Measurements from ENCODE around the gene EPPIN. TPM values are rescaled to one million over a fixed set of nuclear protein-coding genes. Genes with fewer than 3 reads are reported as not detected.

Gene EPPIN
- not detected for total RNA-seq (2021; ENCODE audit: unreplicated experiment)
- not detected for polyA plus RNA-seq (2012; ENCODE audit: insufficient read length)
- Bru-seq, nascent RNA = not detected
- BruChase-seq, experiment 1, labeled RNA remaining after a 2-hour chase = not detected
- BruChase-seq, experiment 2, labeled RNA remaining after a 6-hour chase = not detected
- long read RNA-seq = 0 reads

DNA sequence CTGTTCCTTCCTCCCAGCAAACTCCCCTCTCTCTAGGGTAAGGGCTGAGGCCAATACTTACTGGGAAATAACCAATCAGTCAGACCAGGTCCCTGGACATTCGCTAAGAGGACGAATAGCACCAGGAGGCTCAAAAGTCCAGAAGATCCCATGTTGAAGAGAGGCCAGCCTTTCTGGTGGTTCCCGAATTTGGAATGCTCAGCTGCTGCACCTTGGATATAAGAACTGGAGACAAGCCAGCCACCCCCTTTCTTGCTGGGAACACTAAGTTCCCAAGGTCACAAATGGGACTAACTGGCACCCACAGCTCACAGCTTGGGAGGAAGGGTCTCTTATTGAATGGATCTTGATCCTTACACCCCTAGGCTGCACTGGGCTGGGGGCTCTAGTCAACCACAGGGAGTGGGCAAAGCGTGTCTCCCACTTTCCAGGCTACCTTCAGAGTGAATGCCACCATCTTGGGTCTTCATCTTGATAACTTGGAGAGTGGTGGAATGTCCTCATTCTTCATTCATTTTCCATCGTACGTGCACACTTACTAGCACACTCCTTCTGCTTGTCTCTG is at the start of gene EPPIN:
Gene EPPIN (minus strand): TSS at position 196 of the 565 bp plus-strand sequence. CDS start 44 bp downstream, at position 152.
- intact Hi-C loops (cut with micrococcal nuclease; ENCODE audit: unreplicated experiment) = no loop called here
- ChIA-PET POLR2A (no interaction called here), CTCF (no interaction called here)
- BruUV-seq (replicated peaks) = no TSS peak
- H3K4me1 ChIP-seq (ENCODE audit: control insufficient read depth, insufficient read depth, low read length) = no peaks in the 10 kb centered on the region
- TF ChIP-seq POLR2AphosphoS5 (IDR thresholded peaks at IDR 0.05; ENCODE audit: low read depth, low read length) = no peak
- TF ChIP-seq, protein P1, sequence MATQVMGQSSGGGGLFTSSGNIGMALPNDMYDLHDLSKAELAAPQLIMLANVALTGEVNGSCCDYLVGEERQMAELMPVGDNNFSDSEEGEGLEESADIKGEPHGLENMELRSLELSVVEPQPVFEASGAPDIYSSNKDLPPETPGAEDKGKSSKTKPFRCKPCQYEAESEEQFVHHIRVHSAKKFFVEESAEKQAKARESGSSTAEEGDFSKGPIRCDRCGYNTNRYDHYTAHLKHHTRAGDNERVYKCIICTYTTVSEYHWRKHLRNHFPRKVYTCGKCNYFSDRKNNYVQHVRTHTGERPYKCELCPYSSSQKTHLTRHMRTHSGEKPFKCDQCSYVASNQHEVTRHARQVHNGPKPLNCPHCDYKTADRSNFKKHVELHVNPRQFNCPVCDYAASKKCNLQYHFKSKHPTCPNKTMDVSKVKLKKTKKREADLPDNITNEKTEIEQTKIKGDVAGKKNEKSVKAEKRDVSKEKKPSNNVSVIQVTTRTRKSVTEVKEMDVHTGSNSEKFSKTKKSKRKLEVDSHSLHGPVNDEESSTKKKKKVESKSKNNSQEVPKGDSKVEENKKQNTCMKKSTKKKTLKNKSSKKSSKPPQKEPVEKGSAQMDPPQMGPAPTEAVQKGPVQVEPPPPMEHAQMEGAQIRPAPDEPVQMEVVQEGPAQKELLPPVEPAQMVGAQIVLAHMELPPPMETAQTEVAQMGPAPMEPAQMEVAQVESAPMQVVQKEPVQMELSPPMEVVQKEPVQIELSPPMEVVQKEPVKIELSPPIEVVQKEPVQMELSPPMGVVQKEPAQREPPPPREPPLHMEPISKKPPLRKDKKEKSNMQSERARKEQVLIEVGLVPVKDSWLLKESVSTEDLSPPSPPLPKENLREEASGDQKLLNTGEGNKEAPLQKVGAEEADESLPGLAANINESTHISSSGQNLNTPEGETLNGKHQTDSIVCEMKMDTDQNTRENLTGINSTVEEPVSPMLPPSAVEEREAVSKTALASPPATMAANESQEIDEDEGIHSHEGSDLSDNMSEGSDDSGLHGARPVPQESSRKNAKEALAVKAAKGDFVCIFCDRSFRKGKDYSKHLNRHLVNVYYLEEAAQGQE (IDR thresholded peaks at IDR 0.05; ENCODE audit: insufficient read depth in 1 of 2, low read depth in 2 of 2, low read length in 1 of 2) = no peak
- no peak for TF ChIP-seq TCF7L2 (IDR thresholded peaks at IDR 0.05; ENCODE audit: low read depth, low read length)
- no peak for TF ChIP-seq CTCF (IDR thresholded peaks at IDR 0.05)
- no peak for TF ChIP-seq SIN3A (IDR thresholded peaks at IDR 0.05; ENCODE audit: borderline replicate concordance, insufficient read depth, low read depth, low read length)
- H3K4me3 ChIP-seq (ENCODE audit: low read depth in 2 of 2, low read length in 2 of 2) = no peak within 1 kb of the TSS
- DNase-seq (ENCODE audit: low read depth, low spot score) (no peak), ATAC-seq (no peak)
- H3K9me3 ChIP-seq (ENCODE audit: control insufficient read depth, insufficient read depth, low read depth, low read length) = no peaks in the 10 kb centered on the region
- H3K27ac ChIP-seq (ENCODE audit: low read length) = no peak within 1 kb of the TSS
- H3K27me3 ChIP-seq (ENCODE audit: control insufficient read depth, insufficient read depth, low read length) = peaks cover 11% of the 10 kb centered on the region; the same call in 1 of the 2 replicates
- H3K36me3 ChIP-seq (ENCODE audit: control insufficient read depth, insufficient read depth, low read length) = no peaks in the 10 kb centered on the region
- in situ Hi-C loops (cut with HindIII; ENCODE audit: low pct_unique_long_range_greater_than_20kb, low sequenced_read_pairs) = no loop called here

DNA sequence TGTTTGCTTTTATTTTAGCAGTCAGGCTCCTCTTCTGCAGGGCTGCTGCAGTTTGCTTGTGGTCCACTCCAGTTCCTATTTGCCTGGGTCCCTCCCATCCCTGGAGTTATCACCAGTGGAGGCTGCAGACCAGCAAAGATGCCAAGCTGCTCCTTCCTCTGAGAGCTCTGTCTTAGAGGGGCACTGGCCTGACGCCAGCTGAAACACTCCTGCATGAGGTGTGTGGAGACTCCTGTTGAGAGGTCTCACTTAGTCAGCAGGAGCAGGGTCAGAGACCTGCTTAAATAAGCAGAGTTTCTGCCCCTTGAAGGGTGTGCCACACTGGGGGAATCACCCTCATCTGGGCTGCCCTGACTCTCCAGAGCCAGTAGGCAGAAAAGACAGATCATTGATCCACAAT is 48.0 kb upstream of the EPPIN start:
- ChIA-PET POLR2A (no interaction called here), CTCF (no interaction called here)
- TF ChIP-seq TCF7L2 (IDR thresholded peaks at IDR 0.05; ENCODE audit: low read depth, low read length) (no peak), SIN3A (IDR thresholded peaks at IDR 0.05; ENCODE audit: borderline replicate concordance, insufficient read depth, low read depth, low read length) (no peak), CTCF (IDR thresholded peaks at IDR 0.05) (no peak), POLR2AphosphoS5 (IDR thresholded peaks at IDR 0.05; ENCODE audit: low read depth, low read length) (no peak)
- TF ChIP-seq, protein P1 (IDR thresholded peaks at IDR 0.05; ENCODE audit: insufficient read depth in 1 of 2, low read depth in 2 of 2, low read length in 1 of 2) = no peak
- DNase-seq (ENCODE audit: low read depth, low spot score) (no peak), ATAC-seq (no peak)
- intact Hi-C loops (cut with micrococcal nuclease; ENCODE audit: unreplicated experiment) (no loop called here), in situ Hi-C loops (cut with HindIII; ENCODE audit: low pct_unique_long_range_greater_than_20kb, low sequenced_read_pairs) (no loop called here)
- no peaks in the 10 kb centered on the region for H3K4me1 ChIP-seq (ENCODE audit: control insufficient read depth, insufficient read depth, low read length)
- no peaks in the 10 kb centered on the region for H3K36me3 ChIP-seq (ENCODE audit: control insufficient read depth, insufficient read depth, low read length)
- BruUV-seq (replicated peaks) = no TSS peak
- H3K4me3 ChIP-seq (ENCODE audit: low read depth in 2 of 2, low read length in 2 of 2) = no peak overlapping the region
- no peaks in the 10 kb centered on the region for H3K27me3 ChIP-seq (ENCODE audit: control insufficient read depth, insufficient read depth, low read length)
- H3K27ac ChIP-seq (ENCODE audit: low read length) = no peak overlapping the region
- no peaks in the 10 kb centered on the region for H3K9me3 ChIP-seq (ENCODE audit: control insufficient read depth, insufficient read depth, low read depth, low read length)

Measured in Panc1 (cell line).